Activated CD8-positive, alpha-beta T cell treated with anti-CD3 and anti-CD28 coated beads for 36 hours (primary cell): ENCODE data around the gene FSIP1. TPM values are rescaled to one million over a fixed set of nuclear protein-coding genes. Genes with fewer than 3 reads are reported as not detected.

Experiments
- ATAC-seq: fragments of 200-7000 bp; cut with Tn5 transposase; one replicate; pipeline ENCODE4 v1.10.0; 2021; ENCODE audit warnings: mild to moderate bottlenecking, moderate library complexity
- CTCF ChIA-PET: fragments of 350-600 bp; sonication (Branson Sonifier 250); formaldehyde crosslinking; loops from one replicate; lab custom pipeline; 2021; ENCODE audit warnings: antibody characterized with exemption; lab: Charles Lee
- POLR2A ChIA-PET: fragments of 350-600 bp; sonication (Branson Sonifier 250); formaldehyde crosslinking; loops from one replicate; lab custom pipeline; 2021; ENCODE audit warnings: antibody characterized with exemption; lab: Charles Lee
- DNase-seq: peaks from one replicate; pipeline ENCODE4 v3.0.0-alpha.2; 2020
- H3K27ac Mint-ChIP-seq: one replicate; pipeline ENCODE4 v1.8.0; 2021; ENCODE audit warnings: mild to moderate bottlenecking, mixed read lengths
- H3K27me3 Mint-ChIP-seq: one replicate; pipeline ENCODE4 v1.8.0; 2021; ENCODE audit warnings: mixed read lengths
- H3K36me3 Mint-ChIP-seq: one replicate; pipeline ENCODE4 v1.8.0; 2021; ENCODE audit warnings: low read depth, mixed read lengths
- H3K4me1 Mint-ChIP-seq: one replicate; pipeline ENCODE4 v1.8.0; 2021; ENCODE audit warnings: low read depth, mixed read lengths
- H3K4me3 Mint-ChIP-seq: one replicate; pipeline ENCODE4 v1.8.0; 2021; ENCODE audit warnings: mild to moderate bottlenecking, moderate library complexity, mixed read lengths
- H3K9me3 Mint-ChIP-seq: one replicate; pipeline ENCODE4 v1.8.0; 2021; ENCODE audit warnings: mixed read lengths
- CTCF ChIP-seq: fragments of 200-600 bp; IDR thresholded peaks from one replicate; pipeline ENCODE4 v1.8.0; 2022; ENCODE audit warnings: antibody characterized with exemption, mild to moderate bottlenecking
- intact Hi-C: fragments of 100-400 bp; cut with micrococcal nuclease; formaldehyde crosslinking; loops from one replicate; pipeline ENCODE4 v1.10.0; 2022
- total RNA-seq, 2 experiments: library from RNA; stranded (reverse); gene quantifications; one replicate each; pipeline ENCODE4 v1.2.3, GENCODE V29; 2021

Gene FSIP1
- total RNA-seq, 2 experiments from 2014 or later: 0.36 to 0.43 TPM

DNA sequence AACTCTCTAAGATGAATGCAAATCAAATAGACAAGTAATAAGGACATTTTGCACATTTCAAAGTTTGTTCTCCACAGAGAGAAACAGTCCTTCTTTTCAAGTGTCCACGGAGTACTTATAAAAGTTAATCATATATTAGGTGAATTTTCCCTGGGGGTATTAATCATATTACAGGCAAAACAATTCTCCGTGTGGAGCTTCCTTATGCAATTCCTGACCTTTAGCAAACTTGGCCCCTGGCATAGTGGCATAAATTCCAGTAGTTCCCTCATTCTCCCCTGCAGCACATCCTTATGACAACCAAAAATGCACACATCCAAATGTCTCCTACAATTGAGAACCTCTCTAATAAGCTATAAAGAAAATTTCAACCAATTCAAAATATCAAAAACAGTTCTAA is 34.4 kb downstream of the FSIP1 start:
- no peak for TF ChIP-seq CTCF
- no peak for ATAC-seq
- Mint-ChIP-seq H3K27ac (no peak overlapping the region), H3K36me3 (no peaks in the 10 kb centered on the region), H3K27me3 (peaks cover 8% of the 10 kb centered on the region), H3K9me3 (no peaks in the 10 kb centered on the region), H3K4me1 (no peaks in the 10 kb centered on the region), H3K4me3 (no peak overlapping the region)
- ChIA-PET POLR2A (no interaction called here), CTCF (interaction anchor here (1.4 to 1.9 kb wide), 3 partner anchors 9 to 62 kb away, joined by 5 to 14 read pairs (median 5); no protein-coding TSS in a partner anchor)
- intact Hi-C loops: no loop called here
- DNase-seq: no peak

DNA sequence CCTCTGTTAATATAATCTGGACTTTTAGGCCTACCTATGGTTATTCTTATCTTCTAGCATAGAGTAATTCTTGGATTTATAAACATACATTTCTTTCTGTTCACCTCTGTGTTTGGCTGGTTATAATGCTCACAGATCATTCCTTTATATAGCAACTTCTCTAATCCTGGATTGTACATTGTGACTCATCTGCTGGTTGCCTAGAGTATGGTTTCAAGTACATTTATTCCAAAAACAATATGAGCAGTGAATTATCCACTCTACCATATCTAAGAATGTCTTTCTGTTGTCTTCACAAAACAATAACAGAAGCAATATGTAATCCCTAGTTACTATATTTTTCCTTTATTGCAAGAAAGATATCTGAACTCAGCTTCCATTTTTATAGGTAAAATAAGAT is 35.3 kb downstream of the FSIP1 start:
- TF ChIP-seq CTCF: no peak
- Mint-ChIP-seq H3K4me1 (no peaks in the 10 kb centered on the region), H3K27ac (no peak overlapping the region), H3K36me3 (no peaks in the 10 kb centered on the region), H3K9me3 (no peaks in the 10 kb centered on the region), H3K27me3 (peaks cover 10% of the 10 kb centered on the region), H3K4me3 (no peak overlapping the region)
- DNase-seq: no peak
- ATAC-seq: no peak
- POLR2A ChIA-PET: no interaction called here
- intact Hi-C loops: no loop called here
- CTCF ChIA-PET: interaction anchor here (1.4 to 1.9 kb wide), 2 partner anchors 10 to 14 kb away, joined by 5 to 14 read pairs; no protein-coding TSS in a partner anchor

DNA sequence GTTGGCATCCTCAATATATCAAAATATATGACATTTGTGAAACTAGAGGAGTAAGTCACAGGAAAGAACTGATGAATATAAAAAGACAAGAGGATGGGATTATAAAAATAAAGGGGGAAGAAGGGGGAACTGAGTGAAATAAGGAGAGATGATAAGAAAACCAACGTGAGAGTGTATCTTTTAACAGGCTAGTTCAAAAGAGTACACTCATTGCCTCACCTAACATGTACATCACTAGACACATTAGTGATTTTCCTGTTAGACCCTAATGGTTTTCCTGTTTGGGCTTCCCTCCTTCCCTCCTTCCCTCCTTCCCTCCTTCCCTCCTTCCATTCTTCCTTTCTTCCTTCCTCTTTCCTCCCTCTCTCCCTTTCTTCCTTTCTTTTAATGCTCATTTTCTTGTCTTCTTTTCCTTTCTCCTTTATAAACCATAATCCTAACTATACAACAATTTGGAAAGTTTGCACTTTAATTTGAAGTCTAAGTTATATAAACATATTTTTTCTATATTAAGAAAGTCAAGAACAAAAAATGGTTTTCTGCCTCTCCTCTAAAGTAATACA is 35.8 kb downstream of the FSIP1 start:
- ChIA-PET CTCF (interaction anchor here (1.4 to 1.9 kb wide), 2 partner anchors 10 to 13 kb away, joined by 5 to 14 read pairs; no protein-coding TSS in a partner anchor), POLR2A (interaction anchor here (0.7 kb wide), 1 partner anchor 12 kb away, joined by 3 read pairs; no protein-coding TSS in a partner anchor)
- no peaks in the 10 kb centered on the region for H3K9me3 Mint-ChIP-seq
- H3K4me3 Mint-ChIP-seq: no peak overlapping the region
- no peaks in the 10 kb centered on the region for H3K4me1 Mint-ChIP-seq
- intact Hi-C loops: no loop called here
- H3K36me3 Mint-ChIP-seq: no peaks in the 10 kb centered on the region
- ATAC-seq (no peak), DNase-seq (no peak)
- peaks cover 10% of the 10 kb centered on the region for H3K27me3 Mint-ChIP-seq
- no peak for TF ChIP-seq CTCF
- no peak overlapping the region for H3K27ac Mint-ChIP-seq

- CTCF ChIA-PET: interaction anchor here (1.3 kb wide), 1 partner anchor 11 kb away, joined by 9 read pairs; no protein-coding TSS in a partner anchor
- POLR2A ChIA-PET: interaction anchor here (0.7 kb wide), 1 partner anchor 11 kb away, joined by 3 read pairs; no protein-coding TSS in a partner anchor
- no peaks in the 10 kb centered on the region for H3K36me3 Mint-ChIP-seq
- intact Hi-C loops: no loop called here
- no peak for TF ChIP-seq CTCF
- no peaks in the 10 kb centered on the region for H3K4me1 Mint-ChIP-seq
- no peaks in the 10 kb centered on the region for H3K9me3 Mint-ChIP-seq
- peaks cover 10% of the 10 kb centered on the region for H3K27me3 Mint-ChIP-seq
- no peak overlapping the region for H3K27ac Mint-ChIP-seq
- ATAC-seq (no peak), DNase-seq (no peak)
- no peak overlapping the region for H3K4me3 Mint-ChIP-seq
Measured at GRCh38 chr15:39746176-39746575, 36.5 kb downstream of the FSIP1 start.

GRCh38 chr15:39745415-39745814 is 37.2 kb downstream of the FSIP1 start:
- Mint-ChIP-seq H3K27me3 (peaks cover 8% of the 10 kb centered on the region), H3K9me3 (no peaks in the 10 kb centered on the region), H3K27ac (no peak overlapping the region), H3K36me3 (no peaks in the 10 kb centered on the region), H3K4me1 (no peaks in the 10 kb centered on the region), H3K4me3 (no peak overlapping the region)
- DNase-seq: no peak
- intact Hi-C loops: no loop called here
- TF ChIP-seq CTCF: no peak
- ChIA-PET CTCF (interaction anchor here (1.3 kb wide), 1 partner anchor 12 kb away, joined by 9 read pairs; no protein-coding TSS in a partner anchor), POLR2A (no interaction called here)
- ATAC-seq: no peak
